A549 (cell line): Measurements from ENCODE around the gene TWIST2. TPM values are rescaled to one million over a fixed set of nuclear protein-coding genes. Genes with fewer than 3 reads are reported as not detected.

Experiments
- ATAC-seq, 2 experiments: fragments of 200-7000 bp in 1 of 2; fragments of >200 bp in 1 of 2; cut with Nextera tagmentation in 1 of 2; cut with Tn5 transposase in 1 of 2; 3 replicates each; pipeline versions ENCODE4 v1.8.0 to v1.9.1; 2018 to 2020; ENCODE audit warnings: mild to moderate bottlenecking in 1 of 2, moderate library complexity in 1 of 2
- CTCF ChIA-PET: fragments of 300-600 bp; sonication (Branson Sonifier 250); formaldehyde crosslinking; extraction: SDS; loops from one replicate; lab custom pipeline; 2021; ENCODE audit warnings: antibody characterized with exemption, inconsistent platforms; lab: Yijun Ruan, JAX
- POLR2A ChIA-PET: fragments of 350-600 bp; formaldehyde crosslinking; extraction: SDS; loops from one replicate; lab custom pipeline; 2021; ENCODE audit warnings: antibody characterized with exemption, inconsistent platforms; lab: Yijun Ruan, JAX
- DNase-seq, 2 experiments: peaks; one replicate each; pipeline versions ENCODE4 v3.0.0 to v3.0.0-alpha.2; 2011 to 2016; ENCODE audit warnings: low read depth in 1 of 2, low spot score in 1 of 2
- FAIRE-seq: peaks from 2 replicates; lab custom pipeline; 2011; peaks lifted over from hg19 to GRCh38; lab: Jason Lieb, UNC
- H3K27ac ChIP-seq, 2 experiments: fragments of >200 bp; sonication (Bioruptor Twin); formaldehyde crosslinking; 3 replicates each; pipeline ENCODE4 v1.5.1; 2016 to 2017
- H3K4me1 ChIP-seq: fragments of >200 bp; sonication (Bioruptor Twin); formaldehyde crosslinking; 3 replicates; pipeline ENCODE4 v1.6.1; 2016
- H3K4me2 ChIP-seq: fragments of >200 bp; sonication (Bioruptor Twin); formaldehyde crosslinking; 3 replicates; pipeline ENCODE4 v1.6.1; 2016
- H3K4me3 ChIP-seq: fragments of >200 bp; sonication (Bioruptor Twin); formaldehyde crosslinking; 3 replicates; pipeline ENCODE4 v1.5.1; 2016
- H3K9me3 ChIP-seq: fragments of >200 bp; sonication (Bioruptor Twin); formaldehyde crosslinking; 3 replicates; pipeline ENCODE4 v1.6.1; 2016
- CBX2 ChIP-seq: fragments of 200-600 bp; sonication (generic); IDR thresholded peaks from 2 replicates; pipeline ENCODE4 v1.6.1; 2016; ENCODE audit warnings: low read depth, mild to moderate bottlenecking, borderline replicate concordance
- CBX8 ChIP-seq: fragments of 200-600 bp; sonication (generic); IDR thresholded peaks from 2 replicates; pipeline ENCODE4 v1.6.1; 2016
- CEBPB ChIP-seq, 2 experiments: fragments of >200 bp in 1 of 2; sonication (Bioruptor Twin) in 1 of 2; formaldehyde crosslinking in 1 of 2; IDR thresholded peaks; 2 replicates each; pipeline ENCODE4 v1.6.1; 2012 to 2016
- CHD4 ChIP-seq: fragments of 200-600 bp; sonication (generic); IDR thresholded peaks from 2 replicates; pipeline ENCODE4 v1.6.1; 2016; ENCODE audit warnings: antibody characterized with exemption, mild to moderate bottlenecking, borderline replicate concordance
- EP300 ChIP-seq, 2 experiments: fragments of >200 bp; sonication (Bioruptor Twin); formaldehyde crosslinking; IDR thresholded peaks; 2 replicates in 1 of 2; 3 replicates in 1 of 2; pipeline ENCODE4 v1.6.1; 2016 to 2017
- HDAC2 ChIP-seq: fragments of 200-600 bp; sonication (generic); IDR thresholded peaks from 2 replicates; pipeline ENCODE4 v1.6.1; 2016
- HOXA7 ChIP-seq: fragments of 250-450 bp; sonication (Bioruptor Pico); IDR thresholded peaks from 2 replicates; pipeline ENCODE4 v1.5.0; 2020; ENCODE audit warnings: mild to moderate bottlenecking, moderate library complexity
- HOXB5 ChIP-seq: fragments of 250-450 bp; sonication (Bioruptor Pico); IDR thresholded peaks from 2 replicates; pipeline ENCODE4 v1.5.0; 2020; ENCODE audit warnings: mild to moderate bottlenecking, moderate library complexity
- JUN ChIP-seq, 2 experiments: fragments of >200 bp; sonication (Bioruptor Twin); formaldehyde crosslinking; IDR thresholded peaks; 2 replicates in 1 of 2; 3 replicates in 1 of 2; pipeline ENCODE4 v1.6.1; 2016 to 2017
- JUNB ChIP-seq: fragments of >200 bp; sonication (Bioruptor Twin); formaldehyde crosslinking; IDR thresholded peaks from 2 replicates; pipeline ENCODE4 v1.6.1; 2016
- MYC ChIP-seq: IDR thresholded peaks from 2 replicates; pipeline ENCODE4 v1.6.1; 2012; ENCODE audit warnings: mild to moderate bottlenecking, inconsistent platforms, low read length, improper control_type of control experiment, borderline replicate concordance
- NR3C1 ChIP-seq: fragments of >200 bp; sonication (Bioruptor Twin); formaldehyde crosslinking; IDR thresholded peaks from 3 replicates; pipeline ENCODE4 v1.6.1; 2017
- PHF8 ChIP-seq: fragments of 200-600 bp; sonication (generic); IDR thresholded peaks from 2 replicates; pipeline ENCODE4 v1.6.1; 2016; ENCODE audit warnings: low read depth, mild to moderate bottlenecking, antibody characterized with exemption, moderate library complexity, borderline replicate concordance
- RAD21 ChIP-seq, 2 experiments: fragments of >200 bp in 1 of 2; sonication (Bioruptor Twin) in 1 of 2; formaldehyde crosslinking in 1 of 2; IDR thresholded peaks in 1 of 2; conservative IDR thresholded peaks in 1 of 2; 2 replicates in 1 of 2; 3 replicates in 1 of 2; pipeline ENCODE4 v1.6.1; 2012 to 2018; ENCODE audit warnings: inconsistent platforms in 1 of 2
- WGBS: methylation state at CpG from one replicate; pipeline ENCODE4 v1.1.6; 2017; ENCODE audit errors: missing lambda C conversion rate; 5-methylcytosine and 5-hydroxymethylcytosine counted together
- polyA plus RNA-seq, 4 experiments: library from polyadenylated mRNA; depleted of rRNA in 3 of 4; stranded (reverse); fragments of >200 nt; fragmentation: RNase III in 1 of 4; extraction: RNeasy Plus Mini Kit Qiagen cat#74134 plus additional on column Dnase treatment in 1 of 4; gene quantifications; 2 replicates in 3 of 4; 3 replicates in 1 of 4; pipeline ENCODE4 v1.2.3, GENCODE V29; 2011 to 2017
- TF ChIP-seq, protein P1 (sequence below): fragments of >200 bp; sonication (Bioruptor Twin); formaldehyde crosslinking; IDR thresholded peaks from 3 replicates; pipeline ENCODE4 v1.6.1; 2016
- TF ChIP-seq, protein P2 (sequence below): fragments of 250-450 bp; sonication (Bioruptor Pico); IDR thresholded peaks from 2 replicates; pipeline ENCODE4 v1.5.0; 2021; ENCODE audit warnings: mild to moderate bottlenecking, moderate library complexity, borderline replicate concordance
- TF ChIP-seq, protein P3 (sequence below): IDR thresholded peaks from 2 replicates; pipeline ENCODE4 v1.6.1; 2012; ENCODE audit warnings: low read depth, borderline replicate concordance
- TF ChIP-seq, protein P4 (sequence below): fragments of >200 bp; sonication (Bioruptor Twin); formaldehyde crosslinking; IDR thresholded peaks from 3 replicates; pipeline ENCODE4 v1.5.1; 2016
- TF ChIP-seq, protein P5 (sequence below): IDR thresholded peaks from 2 replicates; pipeline ENCODE4 v1.6.1; 2012
- TF ChIP-seq, protein P6 (sequence below): fragments of 150-350 bp; IDR thresholded peaks from 2 replicates; pipeline ENCODE4 v1.6.1; 2014; ENCODE audit warnings: low read depth, mild to moderate bottlenecking, low read length

The TWIST2 gene
- polyA plus RNA-seq, 2 of the 4 experiments (the other 2 are of a cell fraction) = 7.1 to 8.2 TPM

- no peaks in the 10 kb centered on the region for H3K4me1 ChIP-seq
- H3K4me2 ChIP-seq = no peak overlapping the region
- H3K9me3 ChIP-seq = no peaks in the 10 kb centered on the region
- TF ChIP-seq, protein P1, sequence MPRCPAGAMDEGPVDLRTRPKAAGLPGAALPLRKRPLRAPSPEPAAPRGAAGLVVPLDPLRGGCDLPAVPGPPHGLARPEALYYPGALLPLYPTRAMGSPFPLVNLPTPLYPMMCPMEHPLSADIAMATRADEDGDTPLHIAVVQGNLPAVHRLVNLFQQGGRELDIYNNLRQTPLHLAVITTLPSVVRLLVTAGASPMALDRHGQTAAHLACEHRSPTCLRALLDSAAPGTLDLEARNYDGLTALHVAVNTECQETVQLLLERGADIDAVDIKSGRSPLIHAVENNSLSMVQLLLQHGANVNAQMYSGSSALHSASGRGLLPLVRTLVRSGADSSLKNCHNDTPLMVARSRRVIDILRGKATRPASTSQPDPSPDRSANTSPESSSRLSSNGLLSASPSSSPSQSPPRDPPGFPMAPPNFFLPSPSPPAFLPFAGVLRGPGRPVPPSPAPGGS = no peak
- TF ChIP-seq, protein P2, sequence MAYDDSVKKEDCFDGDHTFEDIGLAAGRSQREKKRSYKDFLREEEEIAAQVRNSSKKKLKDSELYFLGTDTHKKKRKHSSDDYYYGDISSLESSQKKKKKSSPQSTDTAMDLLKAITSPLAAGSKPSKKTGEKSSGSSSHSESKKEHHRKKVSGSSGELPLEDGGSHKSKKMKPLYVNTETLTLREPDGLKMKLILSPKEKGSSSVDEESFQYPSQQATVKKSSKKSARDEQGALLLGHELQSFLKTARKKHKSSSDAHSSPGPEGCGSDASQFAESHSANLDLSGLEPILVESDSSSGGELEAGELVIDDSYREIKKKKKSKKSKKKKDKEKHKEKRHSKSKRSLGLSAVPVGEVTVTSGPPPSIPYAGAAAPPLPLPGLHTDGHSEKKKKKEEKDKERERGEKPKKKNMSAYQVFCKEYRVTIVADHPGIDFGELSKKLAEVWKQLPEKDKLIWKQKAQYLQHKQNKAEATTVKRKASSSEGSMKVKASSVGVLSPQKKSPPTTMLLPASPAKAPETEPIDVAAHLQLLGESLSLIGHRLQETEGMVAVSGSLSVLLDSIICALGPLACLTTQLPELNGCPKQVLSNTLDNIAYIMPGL (CRISPR knock-in tag) = no peak
- TF ChIP-seq CHD4 (no peak), JUN (IDR thresholded peaks at IDR 0.05) (no peak), NR3C1 (no peak), PHF8 (no peak), RAD21 (conservative IDR thresholded peaks at IDR 0.05 in 1 of 2, IDR thresholded peaks at IDR 0.05 in 1 of 2) (no peak), HOXB5 (CRISPR knock-in tag) (no peak), MYC (no peak), HDAC2 (no peak), EP300 (IDR thresholded peaks at IDR 0.05) (no peak), HOXA7 (CRISPR knock-in tag) (no peak), CEBPB (IDR thresholded peaks at IDR 0.05) (no peak), CBX8 (no peak), CBX2 (no peak), JUNB (no peak)
- TF ChIP-seq, protein P3, sequence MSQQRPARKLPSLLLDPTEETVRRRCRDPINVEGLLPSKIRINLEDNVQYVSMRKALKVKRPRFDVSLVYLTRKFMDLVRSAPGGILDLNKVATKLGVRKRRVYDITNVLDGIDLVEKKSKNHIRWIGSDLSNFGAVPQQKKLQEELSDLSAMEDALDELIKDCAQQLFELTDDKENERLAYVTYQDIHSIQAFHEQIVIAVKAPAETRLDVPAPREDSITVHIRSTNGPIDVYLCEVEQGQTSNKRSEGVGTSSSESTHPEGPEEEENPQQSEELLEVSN = no peak
- TF ChIP-seq, protein P4, sequence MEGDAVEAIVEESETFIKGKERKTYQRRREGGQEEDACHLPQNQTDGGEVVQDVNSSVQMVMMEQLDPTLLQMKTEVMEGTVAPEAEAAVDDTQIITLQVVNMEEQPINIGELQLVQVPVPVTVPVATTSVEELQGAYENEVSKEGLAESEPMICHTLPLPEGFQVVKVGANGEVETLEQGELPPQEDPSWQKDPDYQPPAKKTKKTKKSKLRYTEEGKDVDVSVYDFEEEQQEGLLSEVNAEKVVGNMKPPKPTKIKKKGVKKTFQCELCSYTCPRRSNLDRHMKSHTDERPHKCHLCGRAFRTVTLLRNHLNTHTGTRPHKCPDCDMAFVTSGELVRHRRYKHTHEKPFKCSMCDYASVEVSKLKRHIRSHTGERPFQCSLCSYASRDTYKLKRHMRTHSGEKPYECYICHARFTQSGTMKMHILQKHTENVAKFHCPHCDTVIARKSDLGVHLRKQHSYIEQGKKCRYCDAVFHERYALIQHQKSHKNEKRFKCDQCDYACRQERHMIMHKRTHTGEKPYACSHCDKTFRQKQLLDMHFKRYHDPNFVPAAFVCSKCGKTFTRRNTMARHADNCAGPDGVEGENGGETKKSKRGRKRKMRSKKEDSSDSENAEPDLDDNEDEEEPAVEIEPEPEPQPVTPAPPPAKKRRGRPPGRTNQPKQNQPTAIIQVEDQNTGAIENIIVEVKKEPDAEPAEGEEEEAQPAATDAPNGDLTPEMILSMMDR = no peak
- TF ChIP-seq, protein P5, sequence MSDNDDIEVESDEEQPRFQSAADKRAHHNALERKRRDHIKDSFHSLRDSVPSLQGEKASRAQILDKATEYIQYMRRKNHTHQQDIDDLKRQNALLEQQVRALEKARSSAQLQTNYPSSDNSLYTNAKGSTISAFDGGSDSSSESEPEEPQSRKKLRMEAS = no peak
- TF ChIP-seq, protein P6, sequence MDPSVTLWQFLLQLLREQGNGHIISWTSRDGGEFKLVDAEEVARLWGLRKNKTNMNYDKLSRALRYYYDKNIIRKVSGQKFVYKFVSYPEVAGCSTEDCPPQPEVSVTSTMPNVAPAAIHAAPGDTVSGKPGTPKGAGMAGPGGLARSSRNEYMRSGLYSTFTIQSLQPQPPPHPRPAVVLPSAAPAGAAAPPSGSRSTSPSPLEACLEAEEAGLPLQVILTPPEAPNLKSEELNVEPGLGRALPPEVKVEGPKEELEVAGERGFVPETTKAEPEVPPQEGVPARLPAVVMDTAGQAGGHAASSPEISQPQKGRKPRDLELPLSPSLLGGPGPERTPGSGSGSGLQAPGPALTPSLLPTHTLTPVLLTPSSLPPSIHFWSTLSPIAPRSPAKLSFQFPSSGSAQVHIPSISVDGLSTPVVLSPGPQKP = no peak
- TF ChIP-seq, all 56 proteins: peak for 0
- FAIRE-seq (no peak), ATAC-seq (no peak), DNase-seq (no peak)
- 87% methylated on average over 28 of the region's 29 CpGs for WGBS
- ChIA-PET CTCF (no interaction called here), POLR2A (no interaction called here)
- no peak overlapping the region for H3K27ac ChIP-seq
- no peak overlapping the region for H3K4me3 ChIP-seq
Observed at GRCh38 chr2:238891457-238892203, 43.7 kb downstream of the TWIST2 start.

- no peaks in the 10 kb centered on the region for H3K4me1 ChIP-seq
- H3K4me2 ChIP-seq = no peak overlapping the region
- 88% methylated on average over 14 of the region's 14 CpGs for WGBS
- no peak overlapping the region for H3K27ac ChIP-seq
- TF ChIP-seq, protein P5 = no peak
- CTCF ChIA-PET = no interaction called here
- no peaks in the 10 kb centered on the region for H3K9me3 ChIP-seq
- FAIRE-seq = no peak
- H3K4me3 ChIP-seq = no peak overlapping the region
- DNase-seq = no peak
- ATAC-seq = no peak
- POLR2A ChIA-PET = no interaction called here
Observed at GRCh38 chr2:238892204-238892500, 44.3 kb downstream of the TWIST2 start.
